ENCODE data around the gene MGAT5B. TPM values are rescaled to one million over a fixed set of nuclear protein-coding genes. Genes with fewer than 3 reads are reported as not detected.

The MGAT5B gene
- total and polyA plus RNA-seq, 2 donors from 2014 or later: 0.56 to 2.3 TPM

DNA sequence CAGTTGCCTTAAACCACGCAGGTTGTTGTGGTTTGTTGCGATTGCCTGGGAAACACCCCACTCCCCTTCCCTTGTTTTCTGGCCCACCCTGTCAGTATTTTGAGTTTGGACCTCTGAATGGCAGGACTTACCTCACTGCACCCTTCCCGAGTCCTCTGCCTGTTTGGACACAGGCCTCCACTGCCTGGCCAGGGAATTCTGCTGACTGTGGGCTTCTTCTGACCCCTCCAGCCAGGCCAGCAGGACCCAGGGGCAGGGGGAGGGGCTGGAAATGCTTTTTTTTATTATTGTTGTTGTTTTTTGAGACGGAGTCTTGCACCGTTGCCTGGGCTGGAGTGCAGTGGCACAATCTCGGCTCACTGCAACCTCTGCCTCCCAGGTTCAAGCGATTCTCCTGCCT is 4.2 kb upstream of the MGAT5B start:
- intact Hi-C loops (cut with DNase I): no loop called here
- Histone ChIP-seq H3K4me1 (ENCODE audit: control insufficient read depth in 2 of 3, insufficient read depth in 2 of 3, low read depth in 1 of 3, low read length in 3 of 3) (peaks cover 0 to 3% (median 0%) of the 10 kb centered on the region in 3 donors), H3K4me3 (ENCODE audit: low read length in 3 of 3) (no peak overlapping the region), H3K36me3 (ENCODE audit: control insufficient read depth in 2 of 3, insufficient read depth in 3 of 3, low read length in 3 of 3) (no peaks in the 10 kb centered on the region), H3K27me3 (ENCODE audit: control insufficient read depth, insufficient read depth, low read length) (no peaks in the 10 kb centered on the region), H3K9ac (ENCODE audit: low read length in 3 of 3) (no peak overlapping the region), H3K9me3 (ENCODE audit: control insufficient read depth in 2 of 3, insufficient read depth in 1 of 3, low read length in 3 of 3) (no peaks in the 10 kb centered on the region), H3K27ac (ENCODE audit: low read depth in 2 of 2, low read length in 2 of 2) (no peak overlapping the region)
- DNase-seq: no peak
- no peak for FAIRE-seq
- TF ChIP-seq, protein P1, sequence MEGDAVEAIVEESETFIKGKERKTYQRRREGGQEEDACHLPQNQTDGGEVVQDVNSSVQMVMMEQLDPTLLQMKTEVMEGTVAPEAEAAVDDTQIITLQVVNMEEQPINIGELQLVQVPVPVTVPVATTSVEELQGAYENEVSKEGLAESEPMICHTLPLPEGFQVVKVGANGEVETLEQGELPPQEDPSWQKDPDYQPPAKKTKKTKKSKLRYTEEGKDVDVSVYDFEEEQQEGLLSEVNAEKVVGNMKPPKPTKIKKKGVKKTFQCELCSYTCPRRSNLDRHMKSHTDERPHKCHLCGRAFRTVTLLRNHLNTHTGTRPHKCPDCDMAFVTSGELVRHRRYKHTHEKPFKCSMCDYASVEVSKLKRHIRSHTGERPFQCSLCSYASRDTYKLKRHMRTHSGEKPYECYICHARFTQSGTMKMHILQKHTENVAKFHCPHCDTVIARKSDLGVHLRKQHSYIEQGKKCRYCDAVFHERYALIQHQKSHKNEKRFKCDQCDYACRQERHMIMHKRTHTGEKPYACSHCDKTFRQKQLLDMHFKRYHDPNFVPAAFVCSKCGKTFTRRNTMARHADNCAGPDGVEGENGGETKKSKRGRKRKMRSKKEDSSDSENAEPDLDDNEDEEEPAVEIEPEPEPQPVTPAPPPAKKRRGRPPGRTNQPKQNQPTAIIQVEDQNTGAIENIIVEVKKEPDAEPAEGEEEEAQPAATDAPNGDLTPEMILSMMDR (IDR thresholded peaks at IDR 0.05; ENCODE audit: borderline replicate concordance, extremely low read depth, insufficient read depth): no peak

DNA sequence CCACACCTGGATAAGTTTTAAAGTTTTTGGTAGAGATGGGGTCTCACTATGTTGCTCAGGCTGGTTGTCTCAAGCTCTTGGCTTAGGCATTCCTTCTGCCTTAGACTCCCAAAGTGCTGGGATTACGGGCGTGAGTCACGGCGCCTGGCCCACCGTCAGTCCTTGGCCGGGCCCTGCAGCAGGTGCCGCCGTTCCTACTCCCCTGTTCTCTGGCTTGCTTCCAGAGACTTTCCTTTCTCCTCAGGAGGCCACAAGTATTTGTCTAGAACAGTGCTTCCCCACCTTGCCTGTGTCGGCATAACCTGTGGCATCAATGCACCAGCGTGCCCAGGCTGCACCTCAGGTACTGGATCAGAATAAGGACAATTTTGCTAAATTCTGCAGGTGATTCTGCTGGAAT is 3.0 kb upstream of the MGAT5B start:
- Histone ChIP-seq H3K4me1 (ENCODE audit: control insufficient read depth in 2 of 3, insufficient read depth in 2 of 3, low read depth in 1 of 3, low read length in 3 of 3) (peaks cover 0 to 4% (median 0%) of the 10 kb centered on the region in 3 donors), H3K4me3 (ENCODE audit: low read length in 3 of 3) (no peak overlapping the region), H3K27ac (ENCODE audit: low read depth in 2 of 2, low read length in 2 of 2) (no peak overlapping the region), H3K9me3 (ENCODE audit: control insufficient read depth in 2 of 3, insufficient read depth in 1 of 3, low read length in 3 of 3) (no peaks in the 10 kb centered on the region), H3K36me3 (ENCODE audit: control insufficient read depth in 2 of 3, insufficient read depth in 3 of 3, low read length in 3 of 3) (no peaks in the 10 kb centered on the region), H3K9ac (ENCODE audit: low read length in 3 of 3) (no peak overlapping the region), H3K27me3 (ENCODE audit: control insufficient read depth, insufficient read depth, low read length) (peaks cover 2% of the 10 kb centered on the region)
- TF ChIP-seq, protein P1 (IDR thresholded peaks at IDR 0.05; ENCODE audit: borderline replicate concordance, extremely low read depth, insufficient read depth): no peak
- DNase-seq (no peak), FAIRE-seq (no peak)
- intact Hi-C loops (cut with DNase I): loop anchor here (5.0 kb wide), 1 partner anchor 202 kb away; no protein-coding TSS in a partner anchor

DNA sequence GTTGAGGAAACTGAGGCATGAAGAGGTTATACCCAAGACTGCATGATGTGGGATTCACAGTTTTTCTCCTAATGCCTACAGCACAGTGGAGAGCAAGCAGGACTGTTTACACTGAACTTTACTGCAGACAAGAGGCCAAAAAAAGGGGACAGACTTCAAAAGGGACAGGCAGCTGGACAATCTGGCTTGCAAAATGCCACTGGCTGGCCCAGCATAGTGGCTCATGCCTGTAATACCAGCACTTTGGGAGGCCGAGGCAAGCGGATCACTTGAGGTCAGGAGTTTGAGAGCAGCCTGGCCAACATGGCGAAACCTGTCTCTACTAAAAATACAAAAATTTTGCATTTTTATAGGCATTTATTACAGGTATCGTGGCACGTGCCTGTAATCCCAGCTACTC is 2.0 kb upstream of the MGAT5B start:
- H3K9me3 ChIP-seq (ENCODE audit: control insufficient read depth in 2 of 3, insufficient read depth in 1 of 3, low read length in 3 of 3): no peaks in the 10 kb centered on the region
- no peaks in the 10 kb centered on the region for H3K36me3 ChIP-seq (ENCODE audit: control insufficient read depth in 2 of 3, insufficient read depth in 3 of 3, low read length in 3 of 3)
- H3K9ac ChIP-seq (ENCODE audit: low read length in 3 of 3): no peak overlapping the region
- H3K4me1 ChIP-seq (ENCODE audit: control insufficient read depth in 2 of 3, insufficient read depth in 2 of 3, low read depth in 1 of 3, low read length in 3 of 3): peaks cover 0 to 4% (median 0%) of the 10 kb centered on the region in 3 donors
- TF ChIP-seq, protein P1 (IDR thresholded peaks at IDR 0.05; ENCODE audit: borderline replicate concordance, extremely low read depth, insufficient read depth): no peak
- H3K27me3 ChIP-seq (ENCODE audit: control insufficient read depth, insufficient read depth, low read length): peaks cover 2% of the 10 kb centered on the region
- DNase-seq: no peak
- H3K4me3 ChIP-seq (ENCODE audit: low read length in 3 of 3): no peak overlapping the region
- no peak for FAIRE-seq
- no peak overlapping the region for H3K27ac ChIP-seq (ENCODE audit: low read depth in 2 of 2, low read length in 2 of 2)
- intact Hi-C loops (cut with DNase I): loop anchor here (5.0 kb wide), 1 partner anchor 201 kb away; no protein-coding TSS in a partner anchor
